Measurements from ENCODE around the gene LAMB1.

The LAMB1 gene

DNA sequence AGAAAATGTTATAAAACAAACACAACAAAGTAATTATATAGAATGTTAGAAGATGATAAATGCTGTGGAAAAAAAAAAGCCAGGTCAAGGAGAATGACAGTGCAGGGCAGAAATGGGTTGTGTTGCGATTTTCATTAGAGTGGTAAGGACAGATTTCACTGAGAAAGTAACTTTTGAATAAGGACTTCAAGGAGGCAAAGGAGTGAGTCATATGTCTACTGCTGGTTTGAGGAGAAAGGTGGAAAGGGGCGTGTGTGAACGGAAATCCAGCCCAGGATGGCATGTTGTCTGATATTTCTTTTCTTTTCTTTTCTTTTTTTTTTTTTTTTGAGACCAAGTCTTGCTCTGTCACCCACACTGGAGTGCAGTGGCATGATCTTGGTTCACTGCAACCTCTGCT lies 124.3 kb downstream of the LAMB1 start:
- no peak overlapping the region for H3K4me3 ChIP-seq (ENCODE audit: control insufficient read depth, low read depth, low read length)
- TF ChIP-seq CTCF (conservative IDR thresholded peaks at IDR 0.05; ENCODE audit: control insufficient read depth, insufficient read depth, low read depth, low read length) = no peak
- no peak for DNase-seq (ENCODE audit: low read depth)

DNA sequence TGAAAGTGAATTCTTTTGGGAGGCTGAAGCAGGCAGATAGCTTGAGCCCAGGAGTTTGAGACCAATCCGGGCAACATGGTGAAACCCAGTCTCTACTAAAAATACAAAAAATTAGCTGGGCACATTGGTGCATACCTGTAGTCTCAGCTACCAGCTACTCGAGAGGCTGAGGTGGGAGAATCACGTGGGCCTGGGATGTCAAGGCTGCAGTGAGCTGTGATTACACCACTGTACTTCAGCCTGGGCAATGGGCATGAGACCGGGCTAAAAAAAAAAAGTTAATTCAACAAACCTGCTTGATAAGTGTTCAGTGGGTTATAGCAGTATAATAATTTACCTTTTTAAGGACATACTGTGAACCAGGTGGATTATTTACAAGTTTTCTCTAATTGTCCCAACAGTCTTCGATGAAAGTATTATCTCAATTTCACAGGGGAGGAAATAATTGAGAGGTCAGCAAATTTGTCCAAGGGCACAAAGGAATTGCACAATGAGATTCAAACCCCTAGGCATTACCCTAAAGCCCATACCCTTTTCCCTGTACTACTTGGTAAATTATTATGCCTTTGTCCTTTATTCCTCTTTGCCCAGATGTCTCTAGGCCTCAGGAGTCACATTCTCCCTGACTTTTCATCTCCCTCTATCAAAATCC lies 125.1 kb downstream of the LAMB1 start:
- no peak overlapping the region for H3K4me3 ChIP-seq (ENCODE audit: control insufficient read depth, low read depth, low read length)
- no peak for TF ChIP-seq CTCF (conservative IDR thresholded peaks at IDR 0.05; ENCODE audit: control insufficient read depth, insufficient read depth, low read depth, low read length)
- DNase-seq (ENCODE audit: low read depth) = no peak

DNA sequence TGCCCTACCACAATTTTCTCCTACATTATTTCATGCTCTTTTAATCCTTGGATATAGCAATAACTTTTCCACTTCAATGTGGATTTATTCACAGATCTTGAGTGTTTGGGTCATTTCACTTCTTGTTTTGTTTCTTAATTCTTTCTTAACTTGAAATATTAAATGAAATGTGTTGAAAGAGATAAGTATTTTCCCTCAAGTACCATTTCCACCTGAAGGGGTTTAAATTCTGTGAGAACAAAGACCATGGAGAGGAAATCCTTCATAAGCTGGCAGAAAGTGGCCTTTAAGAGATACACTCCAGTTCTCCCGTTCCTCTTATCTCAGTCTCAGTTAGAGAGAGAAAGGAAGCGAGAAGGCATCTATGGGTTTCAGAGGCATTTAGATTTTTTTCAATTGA lies 126.0 kb downstream of the LAMB1 start:
- H3K4me3 ChIP-seq (ENCODE audit: control insufficient read depth, low read depth, low read length) = no peak overlapping the region
- DNase-seq (ENCODE audit: low read depth) = no peak
- no peak for TF ChIP-seq CTCF (conservative IDR thresholded peaks at IDR 0.05; ENCODE audit: control insufficient read depth, insufficient read depth, low read depth, low read length)

- DNase-seq (ENCODE audit: low read depth) = peak; percentile 66
- no peak overlapping the region for H3K4me3 ChIP-seq (ENCODE audit: control insufficient read depth, low read depth, low read length)
- peak; percentile 75 for TF ChIP-seq CTCF (conservative IDR thresholded peaks at IDR 0.05; ENCODE audit: control insufficient read depth, insufficient read depth, low read depth, low read length)
Measured at GRCh38 chr7:107874605-107875446, 128.1 kb downstream of the LAMB1 start.

- no peak for TF ChIP-seq CTCF (conservative IDR thresholded peaks at IDR 0.05; ENCODE audit: control insufficient read depth, insufficient read depth, low read depth, low read length)
- H3K4me3 ChIP-seq (ENCODE audit: control insufficient read depth, low read depth, low read length) = no peak overlapping the region
- no peak for DNase-seq (ENCODE audit: low read depth)
Measured at GRCh38 chr7:107874111-107874510, 128.8 kb downstream of the LAMB1 start.

Measured in fibroblast of mammary gland (primary cell).